Adipose tissue (tissue), 3 donors: ENCODE measurements around the gene KRTAP2-3. TPM values are rescaled to one million over a fixed set of nuclear protein-coding genes. Genes with fewer than 3 reads are reported as not detected.
"Not testable (repeated sequence)": the region's sequence is repeated elsewhere in the genome, so short reads cannot be mapped to it uniquely, and the experiment has no call there.

Source experiments
- H3K27ac ChIP-seq: one replicate; pipeline ENCODE4 v1.5.1; 2013; ENCODE audit warnings: low read depth, low read length
- WGBS, 3 donors: extraction: QIAGEN DNeasy Blood & Tissue Kit; methylation state at CpG; one replicate each; pipeline ENCODE4 v1.1.7; 2013; 5-methylcytosine and 5-hydroxymethylcytosine counted together
- polyA plus RNA-seq, 3 donors: library from polyadenylated mRNA; stranded (reverse); fragments of 200-250 nt; gene quantifications; one replicate each; pipeline ENCODE4 v1.2.3, GENCODE V29; 2013
- donor health status: healthy with polysubstance abuse.
- donor health status: Bipolar disorder and iron deficiency.
- donor health status: healthy.

KRTAP2-3 gene
- polyA plus RNA-seq, 3 donors = not detected

DNA sequence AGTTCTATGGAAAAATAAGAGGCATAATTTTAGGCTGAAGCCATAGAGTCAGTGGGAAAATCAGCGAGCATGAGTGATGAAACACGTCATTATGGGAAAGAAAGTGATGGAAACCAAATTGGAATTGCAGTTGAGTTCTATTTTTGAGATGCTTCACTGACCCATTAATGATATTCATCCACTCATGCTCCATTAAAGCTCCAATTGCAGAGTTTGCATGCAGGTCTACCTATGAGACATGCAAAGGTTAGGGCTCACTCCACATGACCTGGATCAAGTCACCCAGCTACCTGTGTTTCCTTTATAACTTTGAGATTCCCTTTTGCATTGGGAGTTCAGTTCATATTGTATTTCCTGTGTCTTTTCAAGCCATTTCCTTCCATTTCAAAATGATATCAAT is 13.8 kb upstream of the KRTAP2-3 start:
- no peak overlapping the region for H3K27ac ChIP-seq
- 83 to 91% (median 87%) methylated on average over 2 of the region's 2 CpGs for WGBS, 3 donors

DNA sequence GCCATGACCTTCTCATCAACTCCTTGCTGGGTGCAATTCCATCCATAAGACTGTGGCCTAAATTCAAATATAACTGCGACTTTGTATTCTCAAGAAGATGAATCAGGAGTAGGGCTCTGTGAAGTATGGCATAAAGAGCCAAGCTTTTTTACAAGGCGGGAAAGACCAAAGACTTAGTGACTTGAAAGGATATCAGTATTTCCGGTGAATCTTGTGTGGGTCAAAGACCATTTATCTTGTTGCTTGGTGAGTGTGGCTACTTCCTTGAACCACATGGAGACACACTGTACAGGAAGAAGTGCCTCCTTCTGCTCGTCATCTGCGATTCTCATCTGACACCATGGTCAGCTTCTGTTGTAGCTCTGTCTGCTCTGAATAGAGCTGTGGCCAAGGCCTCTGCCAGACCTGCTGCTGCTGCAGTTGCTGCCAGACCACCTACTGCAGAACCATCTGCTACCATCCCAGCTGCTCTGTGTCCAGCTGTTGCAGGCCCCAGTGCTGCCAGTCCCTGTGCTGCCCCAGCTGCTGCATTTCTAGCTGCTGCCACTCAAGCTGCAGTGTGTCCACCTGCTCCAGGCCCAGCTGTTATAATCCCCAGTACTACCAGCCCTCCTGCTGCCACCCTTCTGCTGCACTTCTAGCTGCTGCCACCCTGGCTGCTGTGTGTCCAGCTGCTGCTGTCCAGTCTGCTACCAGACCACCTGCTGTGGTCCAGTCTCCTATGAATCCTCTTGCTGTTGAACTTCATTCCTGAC is 11.9 kb upstream of the KRTAP2-3 start:
- WGBS, 3 donors = 83 to 88% (median 84%) methylated on average over 5 of the region's 5 CpGs
- no peak overlapping the region for H3K27ac ChIP-seq

DNA sequence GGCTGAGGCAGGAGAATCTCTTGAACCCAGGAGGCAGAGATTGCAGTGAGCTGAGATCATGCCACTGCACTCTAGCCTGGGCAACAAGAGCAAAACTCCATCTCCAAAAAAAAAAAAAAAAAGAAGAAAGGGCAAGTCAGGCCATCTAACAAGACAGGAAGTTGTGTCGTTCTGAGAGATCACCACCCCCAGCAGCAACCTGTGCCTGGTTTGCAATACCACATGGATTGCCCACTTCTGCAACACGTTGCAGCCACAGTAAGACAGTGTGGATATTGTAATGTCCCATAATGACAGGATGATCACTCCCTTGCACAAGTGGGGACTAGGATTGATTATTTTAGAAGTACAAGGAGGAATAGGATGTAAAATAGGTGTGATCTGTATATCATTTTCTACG is 9.1 kb upstream of the KRTAP2-3 start:
- no peak overlapping the region for H3K27ac ChIP-seq
- 54 to 81% (median 61%) methylated on average over 3 of the region's 3 CpGs for WGBS, 3 donors

DNA sequence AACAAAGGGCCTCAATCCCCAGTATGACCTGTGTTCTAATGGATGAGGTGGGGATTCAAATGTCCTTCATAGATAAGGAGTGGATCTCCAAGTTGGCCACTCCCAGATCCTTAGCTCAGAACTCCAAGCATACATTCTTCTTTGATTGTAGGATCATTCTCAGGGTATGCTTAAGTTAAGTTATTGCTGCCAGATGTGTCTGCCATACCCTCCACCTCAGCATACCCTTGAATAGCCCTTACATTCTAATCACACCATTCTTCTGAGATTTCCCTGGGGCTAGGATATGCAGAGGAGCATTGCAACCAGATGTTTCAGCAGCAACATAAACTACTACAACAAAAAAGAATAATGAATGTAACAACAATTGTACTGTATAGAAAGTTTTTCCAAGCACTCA is 7.4 kb upstream of the KRTAP2-3 start:
- H3K27ac ChIP-seq = no peak overlapping the region

DNA sequence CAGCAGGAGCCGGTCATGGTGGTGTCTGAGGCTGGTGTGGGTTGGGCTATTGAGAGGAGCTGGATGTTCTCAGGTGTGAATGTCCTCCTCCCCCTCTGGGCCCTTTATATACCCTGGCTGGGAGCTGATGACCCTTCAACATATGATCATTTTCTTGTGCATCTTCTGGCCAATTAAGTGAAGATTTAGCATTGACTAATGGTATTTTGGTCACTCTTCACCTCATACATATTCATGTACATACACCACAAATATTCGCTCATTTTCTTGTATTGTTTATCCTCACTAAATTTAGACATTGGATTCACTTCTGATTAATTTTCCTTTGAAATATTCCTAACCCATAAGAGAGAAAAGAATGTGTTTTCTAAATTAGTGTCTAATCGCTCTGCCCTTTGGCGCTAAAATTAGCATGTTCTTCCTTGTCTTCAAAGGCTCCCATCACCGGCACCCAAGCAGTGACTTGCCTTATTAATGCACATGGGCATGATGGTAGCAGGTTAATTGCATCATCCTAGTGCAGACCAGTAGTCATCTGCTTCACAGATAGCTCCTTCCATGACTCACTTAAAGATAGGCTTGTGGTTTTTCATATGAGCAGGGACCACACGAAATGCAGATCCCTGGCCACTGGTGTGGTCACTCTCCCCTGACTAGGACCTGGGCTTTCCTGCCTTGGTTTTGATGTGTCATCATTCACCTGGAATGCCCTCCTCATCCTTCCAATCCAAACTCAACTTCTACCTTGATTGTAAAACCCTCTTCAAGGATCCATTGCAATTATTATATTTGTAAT is 6.1 kb upstream of the KRTAP2-3 start, which contains the start of gene KRTAP2-4:
Gene KRTAP2-4, minus strand, starts transcription at position 51 of the 796 bp plus-strand sequence. Its CDS starts 34 bp downstream, at position 17.
- H3K27ac ChIP-seq = no peak within 1 kb of the TSS
- WGBS, 3 donors = 85 to 91% (median 90%) methylated on average over 5 to 6 of the region's 6 CpGs

DNA sequence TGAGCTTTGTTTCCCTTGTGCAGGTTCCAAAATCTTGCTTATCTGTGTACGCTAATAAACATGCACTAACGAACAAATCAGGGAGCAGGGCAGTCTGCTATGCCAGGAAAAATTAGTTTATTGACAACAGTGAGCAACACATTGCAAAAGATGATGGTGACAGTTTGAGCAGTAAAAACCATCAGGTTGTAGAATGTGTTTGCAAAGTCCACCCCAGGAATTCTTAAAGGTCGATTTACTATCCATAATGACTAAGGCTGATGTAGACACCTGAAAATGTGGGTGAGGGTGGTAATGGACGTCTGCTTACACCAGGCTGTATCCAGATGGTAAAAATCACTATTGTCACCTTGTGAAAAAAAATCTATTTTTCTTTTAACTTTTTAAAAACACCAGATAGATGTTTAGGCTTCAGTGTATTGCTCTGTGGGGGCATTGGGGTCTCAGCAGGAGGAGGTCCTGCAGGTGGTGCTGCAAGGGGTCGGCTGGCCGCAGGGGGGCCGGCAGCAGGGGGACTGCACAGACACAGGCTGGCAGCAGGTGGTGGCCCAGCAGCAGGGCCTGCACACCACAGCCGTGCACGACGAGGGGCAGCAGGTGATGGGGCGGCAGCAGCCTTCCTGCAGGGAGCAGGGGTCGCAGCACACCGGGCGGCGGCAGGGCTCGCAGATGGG is 5.2 kb upstream of the KRTAP2-3 start:
- H3K27ac ChIP-seq = not testable (repeated sequence)
- WGBS, 3 donors = 64 to 72% (median 67%) methylated on average over 6 to 7 of the region's 16 CpGs

DNA sequence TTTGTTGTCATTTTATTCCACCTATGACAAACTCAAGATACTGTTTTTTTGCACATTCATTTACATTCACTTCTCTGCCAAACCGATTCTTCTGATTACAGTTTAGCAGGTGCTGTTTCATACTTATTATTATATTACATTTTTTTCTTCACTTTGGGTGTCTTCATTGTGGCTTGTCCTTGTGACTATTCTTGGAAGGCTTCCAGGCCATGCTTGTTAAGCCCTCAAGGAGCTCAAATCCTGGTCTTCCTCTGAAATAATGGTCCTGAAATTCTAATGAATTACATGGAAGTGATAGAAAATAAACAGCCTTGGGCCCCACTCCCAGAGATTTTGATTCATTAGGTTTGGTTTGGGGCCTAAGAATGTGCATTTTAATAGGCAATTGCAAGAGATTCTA is 4.4 kb upstream of the KRTAP2-3 start:
- no peak overlapping the region for H3K27ac ChIP-seq
- 67 to 85% (median 79%) methylated on average over 1 of the region's 1 CpG for WGBS, 3 donors

DNA sequence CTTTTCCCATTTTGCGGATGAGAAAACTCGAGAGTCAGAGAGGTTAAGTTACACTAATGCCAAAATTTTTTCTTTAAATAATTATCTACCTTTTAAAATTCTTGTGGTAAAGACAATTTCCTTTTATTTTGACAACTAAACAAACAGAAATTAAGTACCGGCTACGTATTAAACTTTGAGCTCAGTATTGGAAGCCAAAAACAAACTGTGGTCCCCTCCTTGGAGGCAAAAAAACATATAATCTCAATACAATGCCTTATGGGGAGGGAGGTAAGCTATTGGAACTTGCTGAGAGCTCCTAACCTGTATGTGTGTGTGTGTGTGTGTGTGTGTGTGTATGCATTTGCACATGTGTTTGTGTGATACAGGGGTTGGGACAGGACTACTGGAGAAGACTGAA is 3.5 kb upstream of the KRTAP2-3 start:
- H3K27ac ChIP-seq = no peak overlapping the region
- 71 to 87% (median 86%) methylated on average over 4 of the region's 4 CpGs for WGBS, 3 donors

DNA sequence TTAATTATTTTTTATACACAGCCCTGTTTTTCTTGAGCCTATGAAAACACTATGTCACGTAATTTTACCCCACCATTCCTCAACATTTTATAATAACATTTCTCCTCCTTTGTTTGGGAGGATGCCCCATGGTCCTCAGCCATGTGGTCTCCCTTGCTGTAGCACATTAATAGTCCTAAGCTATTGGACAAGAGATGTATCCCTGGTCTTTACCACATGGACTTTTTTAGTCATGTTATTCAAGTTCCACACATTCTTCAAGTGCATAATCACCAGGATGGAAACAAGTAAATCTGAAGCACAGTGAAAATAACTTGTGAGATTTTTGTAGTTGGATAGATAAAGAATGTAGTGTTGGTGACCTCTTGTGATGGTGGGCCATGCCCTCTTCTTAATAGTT is 2.0 kb upstream of the KRTAP2-3 start:
- WGBS, 3 donors = 64 to 65% (median 64%) methylated on average over 1 of the region's 1 CpG
- no peak overlapping the region for H3K27ac ChIP-seq

DNA sequence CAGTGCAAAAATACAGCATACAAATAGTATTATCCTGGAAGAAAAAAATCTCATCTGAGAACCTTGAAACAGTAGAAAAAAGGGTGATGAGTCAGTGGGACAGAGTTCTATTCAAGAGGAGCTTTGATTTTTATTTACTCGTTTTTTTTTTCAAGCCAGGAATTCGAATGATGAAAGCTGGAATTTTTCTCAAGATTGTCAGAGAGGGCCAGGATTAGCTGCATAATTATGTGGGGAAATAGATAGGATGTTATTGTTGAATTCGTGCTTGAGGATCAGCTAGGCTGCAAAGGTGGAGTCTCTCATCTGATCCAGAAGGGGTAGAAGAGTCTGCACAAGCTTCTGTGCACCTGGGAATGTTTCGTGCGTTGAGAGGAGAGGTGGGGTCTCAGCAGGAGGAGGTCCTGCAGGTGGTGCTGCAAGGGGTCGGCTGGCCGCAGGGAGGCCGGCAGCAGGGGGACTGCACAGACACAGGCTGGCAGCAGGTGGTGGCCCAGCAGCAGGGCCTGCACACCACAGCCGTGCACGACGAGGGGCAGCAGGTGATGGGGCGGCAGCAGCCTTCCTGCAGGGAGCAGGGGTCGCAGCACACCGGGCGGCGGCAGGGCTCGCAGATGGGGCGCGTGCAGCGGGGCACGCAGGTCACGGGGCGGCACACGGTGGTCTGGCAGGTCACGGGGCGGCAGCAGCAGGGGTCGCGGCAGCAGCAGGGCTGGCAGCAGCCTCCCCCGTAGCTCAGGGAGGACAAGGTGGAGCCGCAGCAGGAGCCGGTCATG is 450 bp downstream of the KRTAP2-3 start:
- not testable (repeated sequence) for H3K27ac ChIP-seq
- 16 to 40% (median 38%) methylated on average over 9 to 10 of the region's 31 CpGs for whole genome bisulfite sequencing, 3 donors

DNA sequence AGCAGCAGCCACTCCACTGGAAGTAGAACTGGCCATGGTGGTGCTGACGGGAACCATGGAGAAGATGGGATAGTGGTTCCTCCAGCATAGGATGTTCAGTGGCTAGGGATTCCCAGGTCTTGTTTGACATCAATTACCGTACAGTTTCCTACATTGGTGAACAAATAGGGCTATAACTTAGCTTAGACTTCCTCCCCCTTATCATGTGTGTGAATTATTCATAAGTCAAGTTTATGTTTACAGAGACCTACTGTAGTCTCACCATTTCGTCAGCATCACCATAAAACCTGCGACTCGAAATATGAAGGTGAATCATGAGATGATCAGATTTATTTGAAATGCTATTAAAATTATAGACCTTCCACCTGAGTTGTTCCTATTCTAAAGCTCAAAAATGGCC is 1.2 kb downstream of the KRTAP2-3 start:
- 78 to 92% (median 87%) methylated on average over 5 of the region's 5 CpGs for WGBS, 3 donors
- H3K27ac ChIP-seq = no peak overlapping the region

DNA sequence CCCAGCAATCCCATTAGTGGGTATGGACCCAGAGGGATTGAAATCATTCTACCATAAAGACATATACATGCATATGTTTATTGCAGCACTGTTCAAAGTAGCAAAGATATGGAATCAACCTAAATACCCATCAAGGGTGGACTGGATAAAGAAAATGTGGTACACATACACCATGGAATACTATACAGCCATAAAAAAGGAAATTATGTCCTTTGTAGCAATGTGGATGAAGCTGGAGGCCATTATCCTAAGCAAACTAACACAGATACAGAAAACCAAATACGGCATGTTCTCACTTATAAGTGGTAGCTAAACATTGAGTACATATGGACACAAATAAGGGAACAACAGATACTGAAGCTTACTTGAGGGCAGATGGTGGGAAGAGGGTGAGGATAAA is 2.4 kb downstream of the KRTAP2-3 start:
- 91 to 97% (median 97%) methylated on average over 1 of the region's 1 CpG for WGBS, 3 donors
- H3K27ac ChIP-seq = no peak overlapping the region

DNA sequence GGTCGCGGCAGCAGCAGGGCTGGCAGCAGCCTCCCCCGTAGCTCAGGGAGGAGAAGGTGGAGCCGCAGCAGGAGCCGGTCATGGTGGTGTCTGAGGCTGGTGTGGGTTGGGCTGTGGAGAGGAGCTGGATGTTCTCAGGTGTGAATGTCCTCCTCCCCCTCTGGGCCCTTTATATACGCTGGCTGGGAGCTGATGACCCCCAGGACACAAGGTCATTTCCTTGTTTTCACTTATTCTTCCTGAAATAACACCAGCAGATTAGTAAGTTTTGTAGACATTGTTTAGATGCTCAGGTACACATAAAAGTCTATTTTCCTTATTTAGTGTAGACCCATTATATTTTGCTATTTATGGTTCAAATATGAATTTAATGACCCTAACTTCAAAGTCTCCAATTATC is 4.8 kb downstream of the KRTAP2-3 start, which contains the start of gene KRTAP2-2:
Gene KRTAP2-2, minus strand, starts transcription at position 101 of the 400 bp plus-strand sequence. Its CDS starts 19 bp downstream, at position 82.
- not testable (repeated sequence) for H3K27ac ChIP-seq
- WGBS, 3 donors = 18 to 56% (median 56%) methylated on average over 1 of the region's 6 CpGs

DNA sequence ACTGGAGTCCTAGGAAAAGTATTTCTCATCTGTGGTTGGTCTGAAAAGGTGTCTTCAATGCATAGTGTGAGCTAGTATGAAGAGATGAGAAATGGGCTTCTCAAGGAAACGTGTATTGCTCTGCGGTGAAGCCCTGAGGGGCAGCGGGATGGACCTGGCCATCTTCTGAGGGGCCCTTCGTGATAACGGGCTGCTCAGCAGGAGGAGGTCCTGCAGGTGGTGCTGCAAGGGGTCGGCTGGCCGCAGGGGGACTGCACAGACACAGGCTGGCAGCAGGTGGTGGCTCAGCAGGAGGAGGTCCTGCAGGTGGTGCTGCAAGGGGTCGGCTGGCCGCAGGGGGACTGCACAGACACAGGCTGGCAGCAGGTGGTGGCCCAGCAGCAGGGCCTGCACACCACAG is 5.4 kb downstream of the KRTAP2-3 start:
- WGBS, 3 donors = 69 to 79% (median 77%) methylated on average over 6 to 7 of the region's 9 CpGs
- not testable (repeated sequence) for H3K27ac ChIP-seq

DNA sequence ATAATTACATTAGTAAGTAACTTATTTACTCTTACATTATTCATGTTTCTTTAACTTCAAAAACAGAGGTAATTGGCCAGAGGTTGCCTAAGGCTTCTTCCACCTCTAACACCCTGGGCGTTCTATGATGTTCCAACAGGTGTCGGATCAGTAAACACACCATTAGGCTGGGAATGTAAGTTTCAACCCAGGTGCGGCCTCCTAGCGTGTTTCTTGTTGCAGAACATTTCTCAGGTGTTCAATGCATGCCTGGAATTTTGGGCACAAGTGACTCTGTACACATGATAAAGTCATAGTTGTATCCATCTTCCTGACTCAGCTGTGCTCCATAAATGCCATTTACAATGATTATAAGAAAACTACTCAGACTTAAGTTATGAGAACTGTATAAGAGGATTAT is 5.9 kb downstream of the KRTAP2-3 start:
- 64 to 89% (median 86%) methylated on average over 4 of the region's 4 CpGs for WGBS, 3 donors
- no peak overlapping the region for H3K27ac ChIP-seq

DNA sequence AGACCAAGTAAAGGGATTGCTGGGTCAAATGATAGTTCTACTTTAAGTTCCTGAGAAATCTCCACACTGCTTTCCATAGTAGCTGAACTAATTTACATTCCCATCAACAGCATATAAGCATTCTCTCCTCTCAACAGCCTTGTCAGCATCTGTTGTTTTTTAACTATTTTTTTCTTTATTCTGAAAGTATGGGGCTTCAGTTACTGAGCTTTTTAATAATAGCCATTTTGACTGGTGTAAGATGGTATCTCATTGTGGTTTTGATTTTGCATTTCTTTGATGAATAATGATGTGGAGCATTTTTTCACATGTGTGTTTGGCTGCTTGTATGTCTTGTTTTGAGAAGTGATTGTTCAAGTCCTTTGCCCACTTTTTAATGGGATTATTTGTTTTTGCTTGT is 7.3 kb downstream of the KRTAP2-3 start:
- H3K27ac ChIP-seq = no peak overlapping the region

DNA sequence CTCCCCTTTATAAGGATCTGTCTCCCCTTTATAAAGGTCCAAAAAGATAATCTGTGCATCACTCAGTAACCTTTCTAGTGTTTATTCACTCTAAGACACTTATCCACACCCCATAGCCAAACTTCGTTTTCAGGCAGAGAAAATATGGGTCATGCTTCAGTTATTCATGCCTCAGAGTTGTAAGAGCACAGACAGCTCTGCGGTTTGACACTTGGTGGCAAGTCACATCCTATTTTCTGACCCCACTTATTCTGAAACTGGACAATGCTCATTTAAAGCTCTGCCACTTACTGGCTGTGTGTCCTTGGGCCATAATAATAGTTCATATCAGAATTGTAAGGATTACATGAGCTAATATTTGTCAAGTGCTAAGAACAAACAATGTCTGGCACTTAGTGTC is 10.8 kb downstream of the KRTAP2-3 start:
- no peak overlapping the region for H3K27ac ChIP-seq
- WGBS, 3 donors = 46 to 49% (median 48%) methylated on average over 2 of the region's 2 CpGs

DNA sequence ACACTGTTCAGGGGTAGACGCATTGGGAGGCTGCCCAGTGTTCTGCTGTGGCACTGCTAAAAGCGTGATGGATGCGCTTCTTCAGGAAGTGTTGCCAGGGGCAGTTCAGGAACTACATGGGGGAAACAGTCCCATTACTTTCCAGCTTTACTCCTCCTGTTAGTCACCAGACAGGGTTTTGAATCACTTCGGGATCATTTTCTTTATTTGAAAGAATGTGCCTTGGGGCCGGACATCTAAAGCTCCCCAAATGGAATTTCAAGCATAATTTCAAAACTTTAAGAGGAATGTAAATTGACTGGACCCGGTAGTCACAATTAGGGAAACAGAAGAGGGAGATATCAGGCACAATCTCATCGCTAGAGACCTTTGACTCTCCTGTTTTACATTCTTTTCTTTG is 11.5 kb downstream of the KRTAP2-3 start:
- WGBS, 3 donors = 53 to 70% (median 69%) methylated on average over 7 of the region's 7 CpGs
- H3K27ac ChIP-seq = no peak overlapping the region
